Smooth muscle cell (in vitro differentiated cells): Measurements from ENCODE around the gene ZFP28. TPM values are rescaled to one million over a fixed set of nuclear protein-coding genes. Genes with fewer than 3 reads are reported as not detected.
A peak's percentile ranks its signal among the peaks of the same experiment; 100 is the strongest.

Source experiments
- DNase-seq: peaks from one replicate; lab custom pipeline; 2025; ENCODE audit not compliant: unreplicated experiment; lab: John Stamatoyannopoulos, UW
- H2AFZ ChIP-seq: fragments of 200-600 bp; sonication (generic); 2 replicates; pipeline ENCODE4 v1.6.0; 2016; ENCODE audit warnings: antibody characterized with exemption, low read depth, mild to moderate bottlenecking
- H3F3A ChIP-seq: fragments of 200-600 bp; sonication (generic); 2 replicates; pipeline ENCODE4 v1.6.0; 2017; ENCODE audit warnings: antibody characterized with exemption, low read depth
- H3K27ac ChIP-seq: fragments of 200-600 bp; sonication (generic); 2 replicates; pipeline ENCODE4 v1.5.1; 2016; ENCODE audit warnings: low read depth, mild to moderate bottlenecking
- H3K27me3 ChIP-seq: fragments of 200-600 bp; sonication (generic); 2 replicates; pipeline ENCODE4 v1.6.1; 2016; ENCODE audit warnings: low read depth, mild to moderate bottlenecking
- H3K36me3 ChIP-seq: fragments of 200-600 bp; sonication (generic); 2 replicates; pipeline ENCODE4 v1.5.1; 2016; ENCODE audit warnings: low read depth
- H3K4me1 ChIP-seq: fragments of 200-600 bp; sonication (generic); 2 replicates; pipeline ENCODE4 v1.5.1; 2016; ENCODE audit warnings: low read depth
- H3K4me2 ChIP-seq: fragments of 200-600 bp; sonication (generic); 2 replicates; pipeline ENCODE4 v1.6.0; 2016; ENCODE audit warnings: mild to moderate bottlenecking
- H3K4me3 ChIP-seq: fragments of 200-600 bp; sonication (generic); 2 replicates; pipeline ENCODE4 v1.5.1; 2016; ENCODE audit warnings: mild to moderate bottlenecking
- H3K79me2 ChIP-seq: fragments of 200-600 bp; sonication (generic); 2 replicates; pipeline ENCODE4 v1.6.0; 2016; ENCODE audit warnings: low read depth, mild to moderate bottlenecking
- H3K9ac ChIP-seq: fragments of 200-600 bp; sonication (generic); 2 replicates; pipeline ENCODE4 v1.6.0; 2016; ENCODE audit warnings: low read depth
- H3K9me3 ChIP-seq: fragments of 200-600 bp; sonication (generic); replicated peaks from 2 replicates; pipeline ENCODE4 v1.5.1; 2016; ENCODE audit warnings: low read depth
- H4K20me1 ChIP-seq: fragments of 200-600 bp; sonication (generic); 2 replicates; pipeline ENCODE4 v1.6.0; 2016; ENCODE audit warnings: low read depth
- CTCF ChIP-seq: fragments of 200-600 bp; sonication (generic); IDR thresholded peaks from 2 replicates; pipeline ENCODE4 v1.5.1; 2017; ENCODE audit warnings: borderline replicate concordance, mild to moderate bottlenecking, antibody characterized with exemption; ENCODE audit not compliant: insufficient read depth, poor library complexity, severe bottlenecking
- WGBS: methylation state at CpG from one replicate; pipeline ENCODE4 v1.1.7; 2016; ENCODE audit warnings: low lambda C conversion rate; 5-methylcytosine and 5-hydroxymethylcytosine counted together
- polyA plus RNA-seq: library from polyadenylated mRNA; unstranded; fragments of >200 nt; fragmentation: Nextera tagmentation; extraction: Ambion mirVana; gene quantifications from 2 replicates; pipeline ENCODE4 v1.2.1, GENCODE V29; 2016
- total RNA-seq: library from RNA; depleted of rRNA; stranded (reverse); fragments of >200 nt; gene quantifications from 2 replicates; pipeline ENCODE4 v1.2.3, GENCODE V29; 2014

ZFP28 gene
- total RNA-seq (6.9 and 7.9 TPM in 2 replicates), polyA plus RNA-seq (5.2 and 6.2 TPM in 2 replicates)

- H2AFZ ChIP-seq = peak within 1 kb of the TSS; percentile 85
- peak within 1 kb of the TSS; percentile 51 for H3K27ac ChIP-seq
- H3K9me3 ChIP-seq = peaks cover 4% of the 10 kb centered on the region
- no peaks in the 10 kb centered on the region for H3K79me2 ChIP-seq
- peak within 1 kb of the TSS; percentile 34 for H3K9ac ChIP-seq
- no peaks in the 10 kb centered on the region for H4K20me1 ChIP-seq
- H3K4me1 ChIP-seq = no peaks in the 10 kb centered on the region
- H3K4me3 ChIP-seq = peak within 1 kb of the TSS; percentile 81
- peak; percentile 71 for DNase-seq
- peaks cover 16% of the 10 kb centered on the region for H3K36me3 ChIP-seq
- under 1% methylated on average over 16 of the region's 65 CpGs for WGBS
- H3K27me3 ChIP-seq = no peaks in the 10 kb centered on the region
- peak within 1 kb of the TSS; percentile 88 for H3K4me2 ChIP-seq
- H3F3A ChIP-seq = no peaks in the 10 kb centered on the region
- no peak for TF ChIP-seq CTCF
These were observed at the start of gene ZFP28 for GRCh38 chr19:56538761-56539263. ZFP28 (plus strand) TSS chr19:56538948; CDS start chr19:56539019, 71 bp downstream.

- Histone ChIP-seq H3K27me3 (no peaks in the 10 kb centered on the region), H3K27ac (no peak overlapping the region), H2AFZ (no peak overlapping the region), H3K4me3 (no peak overlapping the region), H3F3A (no peaks in the 10 kb centered on the region), H3K4me1 (no peaks in the 10 kb centered on the region), H3K36me3 (no peaks in the 10 kb centered on the region), H3K9ac (no peak overlapping the region), H3K79me2 (peaks cover 7% of the 10 kb centered on the region), H3K4me2 (no peak overlapping the region), H3K9me3 (peaks cover 4% of the 10 kb centered on the region), H4K20me1 (no peaks in the 10 kb centered on the region)
- WGBS = 50% methylated on average over 3 of the region's 3 CpGs
- DNase-seq = no peak
- no peak for TF ChIP-seq CTCF
These were observed 47.3 kb upstream of the ZFP28 start for GRCh38 chr19:56491399-56491798.

- H2AFZ ChIP-seq = no peak overlapping the region
- H3K27ac ChIP-seq = no peak overlapping the region
- no peaks in the 10 kb centered on the region for H3K36me3 ChIP-seq
- no peaks in the 10 kb centered on the region for H3F3A ChIP-seq
- H3K27me3 ChIP-seq = no peaks in the 10 kb centered on the region
- H3K4me1 ChIP-seq = no peaks in the 10 kb centered on the region
- no peaks in the 10 kb centered on the region for H4K20me1 ChIP-seq
- no peak overlapping the region for H3K4me2 ChIP-seq
- no peaks in the 10 kb centered on the region for H3K9me3 ChIP-seq
- WGBS = 78% methylated on average over 2 of the region's 2 CpGs
- no peaks in the 10 kb centered on the region for H3K79me2 ChIP-seq
- no peak for TF ChIP-seq CTCF
- no peak for DNase-seq
- H3K4me3 ChIP-seq = no peak overlapping the region
- H3K9ac ChIP-seq = no peak overlapping the region
These were observed 34.2 kb upstream of the ZFP28 start for GRCh38 chr19:56504581-56504980.
